Mucosa of stomach (tissue), 1 donor: Measurements from ENCODE around the gene CNTN2.

Source experiments
- H3K27me3 ChIP-seq: one replicate; pipeline ENCODE4 v1.7.0; 2013; ENCODE audit warnings: mild to moderate bottlenecking, low read length; ENCODE audit not compliant: control insufficient read depth, insufficient read depth
- H3K36me3 ChIP-seq: one replicate; pipeline ENCODE4 v1.7.0; 2013; ENCODE audit warnings: low read length; ENCODE audit not compliant: control insufficient read depth, insufficient read depth
- H3K4me1 ChIP-seq: one replicate; pipeline ENCODE4 v1.7.0; 2013; ENCODE audit warnings: mild to moderate bottlenecking, low read length; ENCODE audit not compliant: control insufficient read depth, insufficient read depth
- H3K4me3 ChIP-seq: one replicate; pipeline ENCODE4 v1.7.0; 2013; ENCODE audit warnings: low read length
- H3K9ac ChIP-seq: one replicate; pipeline ENCODE4 v1.7.0; 2013; ENCODE audit warnings: mild to moderate bottlenecking, low read length, moderate library complexity
- H3K9me3 ChIP-seq: one replicate; pipeline ENCODE4 v1.7.0; 2013; ENCODE audit warnings: mild to moderate bottlenecking, low read length, moderate library complexity; ENCODE audit not compliant: control insufficient read depth
- donor health status: Pancreatic carcinoma.

Gene CNTN2

GRCh38 chr1:205012391-205013140 lies 30.4 kb upstream of the CNTN2 start:
- H3K4me1 ChIP-seq = peaks cover 16% of the 10 kb centered on the region
- H3K4me3 ChIP-seq = no peak overlapping the region
- H3K9me3 ChIP-seq = no peaks in the 10 kb centered on the region
- H3K27me3 ChIP-seq = no peaks in the 10 kb centered on the region
- no peaks in the 10 kb centered on the region for H3K36me3 ChIP-seq
- H3K9ac ChIP-seq = no peak overlapping the region

- Histone ChIP-seq H3K36me3 (no peaks in the 10 kb centered on the region), H3K9me3 (no peaks in the 10 kb centered on the region), H3K4me3 (no peak overlapping the region), H3K27me3 (no peaks in the 10 kb centered on the region), H3K9ac (no peak overlapping the region), H3K4me1 (peaks cover 16% of the 10 kb centered on the region)
These were observed 29.2 kb upstream of the CNTN2 start for GRCh38 chr1:205013683-205014367.

- Histone ChIP-seq H3K9me3 (no peaks in the 10 kb centered on the region), H3K9ac (no peak overlapping the region), H3K27me3 (no peaks in the 10 kb centered on the region), H3K4me3 (no peak overlapping the region), H3K4me1 (peaks cover 16% of the 10 kb centered on the region), H3K36me3 (no peaks in the 10 kb centered on the region)
These were observed 28.2 kb upstream of the CNTN2 start for GRCh38 chr1:205014783-205015182.

- Histone ChIP-seq H3K36me3 (no peaks in the 10 kb centered on the region), H3K9me3 (no peaks in the 10 kb centered on the region), H3K4me3 (no peak overlapping the region), H3K27me3 (no peaks in the 10 kb centered on the region), H3K4me1 (peaks cover 16% of the 10 kb centered on the region), H3K9ac (no peak overlapping the region)
These were observed 27.8 kb upstream of the CNTN2 start for GRCh38 chr1:205015241-205015640.

- Histone ChIP-seq H3K4me1 (peaks cover 16% of the 10 kb centered on the region), H3K27me3 (no peaks in the 10 kb centered on the region), H3K9me3 (no peaks in the 10 kb centered on the region), H3K9ac (no peak overlapping the region), H3K4me3 (no peak overlapping the region), H3K36me3 (no peaks in the 10 kb centered on the region)
These were observed 26.9 kb upstream of the CNTN2 start for GRCh38 chr1:205016075-205016474.

- Histone ChIP-seq H3K27me3 (no peaks in the 10 kb centered on the region), H3K9ac (no peak overlapping the region), H3K4me1 (peaks cover 16% of the 10 kb centered on the region), H3K36me3 (no peaks in the 10 kb centered on the region), H3K9me3 (no peaks in the 10 kb centered on the region), H3K4me3 (no peak overlapping the region)
These were observed 26.4 kb upstream of the CNTN2 start for GRCh38 chr1:205016584-205016983.

- Histone ChIP-seq H3K4me1 (peaks cover 16% of the 10 kb centered on the region), H3K4me3 (no peak overlapping the region), H3K27me3 (no peaks in the 10 kb centered on the region), H3K36me3 (no peaks in the 10 kb centered on the region), H3K9ac (no peak overlapping the region), H3K9me3 (no peaks in the 10 kb centered on the region)
These were observed 26.0 kb upstream of the CNTN2 start for GRCh38 chr1:205017001-205017400.

GRCh38 chr1:205017766-205018165 lies 25.2 kb upstream of the CNTN2 start:
- no peaks in the 10 kb centered on the region for H3K9me3 ChIP-seq
- no peaks in the 10 kb centered on the region for H3K27me3 ChIP-seq
- H3K36me3 ChIP-seq = no peaks in the 10 kb centered on the region
- no peak overlapping the region for H3K4me3 ChIP-seq
- H3K4me1 ChIP-seq = peaks cover 16% of the 10 kb centered on the region
- no peak overlapping the region for H3K9ac ChIP-seq

- H3K4me3 ChIP-seq = no peak overlapping the region
- H3K9me3 ChIP-seq = no peaks in the 10 kb centered on the region
- H3K36me3 ChIP-seq = no peaks in the 10 kb centered on the region
- H3K27me3 ChIP-seq = no peaks in the 10 kb centered on the region
- H3K4me1 ChIP-seq = peaks cover 13% of the 10 kb centered on the region
- H3K9ac ChIP-seq = no peak overlapping the region
These were observed 24.6 kb upstream of the CNTN2 start for GRCh38 chr1:205018381-205018780.

GRCh38 chr1:205020466-205020865 lies 22.5 kb upstream of the CNTN2 start:
- Histone ChIP-seq H3K27me3 (no peaks in the 10 kb centered on the region), H3K36me3 (no peaks in the 10 kb centered on the region), H3K9ac (no peak overlapping the region), H3K4me1 (no peaks in the 10 kb centered on the region), H3K9me3 (no peaks in the 10 kb centered on the region), H3K4me3 (no peak overlapping the region)

- no peaks in the 10 kb centered on the region for H3K36me3 ChIP-seq
- no peaks in the 10 kb centered on the region for H3K4me1 ChIP-seq
- H3K4me3 ChIP-seq = no peak overlapping the region
- peaks cover 2% of the 10 kb centered on the region for H3K27me3 ChIP-seq
- H3K9me3 ChIP-seq = no peaks in the 10 kb centered on the region
- no peak overlapping the region for H3K9ac ChIP-seq
These were observed 18.3 kb upstream of the CNTN2 start for GRCh38 chr1:205024679-205025078.

GRCh38 chr1:205025239-205025638 lies 17.8 kb upstream of the CNTN2 start:
- no peaks in the 10 kb centered on the region for H3K9me3 ChIP-seq

More at GRCh38 chr1:205025239-205025638, 17.8 kb upstream of the CNTN2 start:
- Histone ChIP-seq H3K36me3 (no peaks in the 10 kb centered on the region), H3K27me3 (peaks cover 3% of the 10 kb centered on the region), H3K9ac (no peak overlapping the region), H3K4me1 (no peaks in the 10 kb centered on the region), H3K4me3 (no peak overlapping the region)
